SU-DHL-6 (cell line): ENCODE data around the gene POLK.

Experiments used
- CTCF ChIP-seq: fragments of 200-600 bp; sonication (generic); IDR thresholded peaks from one replicate; pipeline ENCODE4 v1.5.1; 2017; ENCODE audit warnings: antibody characterized with exemption, mild to moderate bottlenecking, low read length, moderate library complexity; ENCODE audit not compliant: insufficient read depth, poor library complexity, severe bottlenecking
- EZH2phosphoT487 ChIP-seq: fragments of 200-600 bp; sonication (generic), shearing (Covaris generic); conservative IDR thresholded peaks from 2 replicates; pipeline ENCODE4 v1.6.1; 2018; ENCODE audit warnings: mild to moderate bottlenecking, antibody characterized with exemption, low read length, moderate library complexity, mixed read lengths

- TF ChIP-seq CTCF (no peak), EZH2phosphoT487 (no peak)
These were observed 20.1 kb upstream of the POLK start for GRCh38 chr5:75491621-75492020.
